PC-9 (cell line): ENCODE measurements around the gene EPB41L3. TPM values are rescaled to one million over a fixed set of nuclear protein-coding genes. Genes with fewer than 3 reads are reported as not detected.

Experiments
- BruUV-seq: library from RNA; stranded (reverse); fragments of 400-500 nt; replicated peaks from 2 replicates; lab custom pipeline; 2021; lab: Mats Ljungman, UMichigan
- CTCF ChIA-PET: fragments of 300-600 bp; sonication (Branson Sonifier 250); formaldehyde crosslinking; loops from one replicate; lab custom pipeline; 2022; ENCODE audit warnings: antibody characterized with exemption; lab: Charles Lee
- POLR2A ChIA-PET: fragments of 300-600 bp; sonication (Branson Sonifier 250); formaldehyde crosslinking; loops from one replicate; lab custom pipeline; 2022; ENCODE audit warnings: antibody characterized with exemption; ENCODE audit not compliant: unreplicated experiment; lab: Charles Lee
- DNase-seq, 2 experiments: peaks; one replicate each; pipeline versions ENCODE4 v3.0.0 to v3.0.0-alpha.2; 2015 to 2022; ENCODE audit warnings: mixed read lengths in 1 of 2
- H2AFZ ChIP-seq: fragments of 200-600 bp; sonication (generic); 2 replicates; pipeline ENCODE4 v1.8.1; 2017; ENCODE audit warnings: antibody characterized with exemption
- H3F3A ChIP-seq: fragments of 200-600 bp; sonication (generic); 2 replicates; pipeline ENCODE4 v1.8.1; 2017; ENCODE audit warnings: antibody characterized with exemption, mild to moderate bottlenecking, low read depth; ENCODE audit not compliant: insufficient read depth
- H3K27ac ChIP-seq: fragments of 200-600 bp; sonication (generic); 2 replicates; pipeline ENCODE4 v1.6.1; 2016; ENCODE audit warnings: mixed run types
- H3K27me3 ChIP-seq: fragments of 200-600 bp; sonication (generic); 2 replicates; pipeline ENCODE4 v1.6.1; 2016; ENCODE audit warnings: low read depth, mixed run types; ENCODE audit not compliant: insufficient read depth
- H3K36me3 ChIP-seq: fragments of 200-600 bp; sonication (generic); 2 replicates; pipeline ENCODE4 v1.6.1; 2016; ENCODE audit warnings: low read depth, mixed run types
- H3K4me1 ChIP-seq: fragments of 200-600 bp; sonication (generic); replicated peaks from 2 replicates; pipeline ENCODE4 v1.6.1; 2016; ENCODE audit warnings: mixed run types; ENCODE audit not compliant: insufficient read depth
- H3K4me2 ChIP-seq: fragments of 200-600 bp; sonication (generic); 2 replicates; pipeline ENCODE4 v1.6.1; 2017; ENCODE audit warnings: mixed run types
- H3K4me3 ChIP-seq: fragments of 200-600 bp; sonication (generic); 2 replicates; pipeline ENCODE4 v1.6.1; 2016; ENCODE audit warnings: mixed run types
- H3K79me2 ChIP-seq: fragments of 200-600 bp; sonication (generic); 2 replicates; pipeline ENCODE4 v1.6.1; 2017; ENCODE audit warnings: low read depth, mixed run types
- H3K9me2 ChIP-seq: fragments of 200-600 bp; sonication (generic); 2 replicates; pipeline ENCODE4 v1.8.1; 2017; ENCODE audit warnings: mild to moderate bottlenecking; ENCODE audit not compliant: insufficient read depth
- H3K9me3 ChIP-seq: fragments of 200-600 bp; sonication (generic); 2 replicates; pipeline ENCODE4 v1.8.1; 2016; ENCODE audit warnings: low read depth; ENCODE audit not compliant: insufficient read depth
- H4K20me1 ChIP-seq: fragments of 200-600 bp; sonication (generic); 2 replicates; pipeline ENCODE4 v1.8.1; 2017; ENCODE audit not compliant: insufficient read depth
- CTCF ChIP-seq: fragments of 200-600 bp; sonication (generic); conservative IDR thresholded peaks from 2 replicates; pipeline ENCODE4 v1.6.1; 2017; ENCODE audit warnings: mixed run types, antibody characterized with exemption, mild to moderate bottlenecking, moderate library complexity
- EZH2 ChIP-seq: fragments of 200-600 bp; sonication (generic); IDR thresholded peaks from 2 replicates; pipeline ENCODE4 v1.8.0; 2017; ENCODE audit warnings: antibody characterized with exemption, low read depth
- intact Hi-C: fragments of 100-400 bp; cut with micrococcal nuclease; formaldehyde crosslinking; loops from one replicate; pipeline ENCODE4 v1.10.0; 2022; ENCODE audit not compliant: unreplicated experiment
- total RNA-seq: library from RNA; stranded (reverse); gene quantifications from 2 replicates; pipeline ENCODE4 v1.2.3, GENCODE V29; 2021

The EPB41L3 gene
- total RNA-seq, 1 experiment from 2014 or later = not detected

- no peak overlapping the region for H3K4me2 ChIP-seq
- peaks cover 22% of the 10 kb centered on the region; the same call in 1 of the 2 replicates for H3K27me3 ChIP-seq
- no peak for DNase-seq
- no peaks in the 10 kb centered on the region for H4K20me1 ChIP-seq
- no peaks in the 10 kb centered on the region for H3K36me3 ChIP-seq
- no peaks in the 10 kb centered on the region for H3K4me1 ChIP-seq
- intact Hi-C loops = no loop called here
- ChIA-PET POLR2A (no interaction called here), CTCF (no interaction called here)
- no peaks in the 10 kb centered on the region for H3F3A ChIP-seq
- no peaks in the 10 kb centered on the region for H3K79me2 ChIP-seq
- no peak for TF ChIP-seq EZH2
- no peak for TF ChIP-seq CTCF
- H3K9me2 ChIP-seq = no peaks in the 10 kb centered on the region
- H3K9me3 ChIP-seq = no peaks in the 10 kb centered on the region
- no TSS peak for BruUV-seq
- no peak overlapping the region for H3K4me3 ChIP-seq
- no peak overlapping the region for H2AFZ ChIP-seq
- no peak overlapping the region for H3K27ac ChIP-seq
Observed at GRCh38 chr18:5558851-5559250, 15.1 kb upstream of the EPB41L3 start.

GRCh38 chr18:5556310-5556974 lies 12.6 kb upstream of the EPB41L3 start:
- DNase-seq = no peak
- H2AFZ ChIP-seq = no peak overlapping the region
- H3K9me2 ChIP-seq = no peaks in the 10 kb centered on the region
- CTCF ChIA-PET = no interaction called here
- H4K20me1 ChIP-seq = no peaks in the 10 kb centered on the region
- H3K9me3 ChIP-seq = no peaks in the 10 kb centered on the region
- intact Hi-C loops = no loop called here
- H3K4me2 ChIP-seq = no peak overlapping the region
- no peak for TF ChIP-seq EZH2
- TF ChIP-seq CTCF = no peak
- no TSS peak for BruUV-seq
- H3K79me2 ChIP-seq = no peaks in the 10 kb centered on the region
- H3K27me3 ChIP-seq = peaks cover 26% of the 10 kb centered on the region; the same call in 1 of the 2 replicates
- no peaks in the 10 kb centered on the region for H3K4me1 ChIP-seq
- POLR2A ChIA-PET = no interaction called here
- no peaks in the 10 kb centered on the region for H3F3A ChIP-seq
- H3K36me3 ChIP-seq = no peaks in the 10 kb centered on the region
- no peak overlapping the region for H3K27ac ChIP-seq
- no peak overlapping the region for H3K4me3 ChIP-seq

- Histone ChIP-seq H3K27me3 (peaks cover 12% of the 10 kb centered on the region; the same call in 1 of the 2 replicates), H4K20me1 (no peaks in the 10 kb centered on the region), H3F3A (no peaks in the 10 kb centered on the region), H3K4me2 (no peak overlapping the region), H3K9me2 (no peaks in the 10 kb centered on the region), H3K27ac (no peak overlapping the region), H3K4me1 (no peaks in the 10 kb centered on the region), H3K79me2 (no peaks in the 10 kb centered on the region), H2AFZ (no peak overlapping the region), H3K36me3 (no peaks in the 10 kb centered on the region), H3K4me3 (no peak overlapping the region), H3K9me3 (no peaks in the 10 kb centered on the region)
- no peak for DNase-seq
- intact Hi-C loops = no loop called here
- ChIA-PET CTCF (no interaction called here), POLR2A (no interaction called here)
- TF ChIP-seq EZH2 (no peak), CTCF (no peak)
- no TSS peak for BruUV-seq
Observed at GRCh38 chr18:5554629-5555028, 10.8 kb upstream of the EPB41L3 start.
